ENCODE measurements around the gene MIR17HG. TPM values are rescaled to one million over a fixed set of nuclear protein-coding genes. Genes with fewer than 3 reads are reported as not detected.
"Not testable (repeated sequence)": the region's sequence is repeated elsewhere in the genome, so short reads cannot be mapped to it uniquely, and the experiment has no call there.

Gene MIR17HG
- polyA plus RNA-seq, 1 donor from 2014 or later, result 0.16 TPM

DNA sequence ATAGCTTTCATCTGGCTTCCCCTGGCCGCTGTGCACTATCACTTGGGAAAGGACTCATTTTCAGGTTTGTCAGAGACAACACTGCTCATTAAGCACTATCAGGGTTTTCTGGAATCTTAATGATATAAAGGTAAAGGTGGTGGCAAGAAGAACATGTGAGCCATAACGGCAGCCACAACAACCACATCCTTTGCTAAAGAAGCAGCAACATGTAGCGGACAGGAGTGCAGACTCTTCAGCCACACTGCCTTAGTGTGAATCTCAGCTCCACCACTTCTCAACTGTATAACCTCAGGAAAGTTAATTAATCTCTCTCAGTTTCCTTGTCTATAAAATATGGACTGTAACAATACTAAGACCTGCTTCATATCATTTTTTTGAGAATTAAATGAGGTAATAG lies 24.1 kb upstream of the MIR17HG start:
- Mint-ChIP-seq H3K4me3 (no peak overlapping the region), H3K36me3 (no peaks in the 10 kb centered on the region), H3K4me1 (peaks cover 0 to 2% (median 0%) of the 10 kb centered on the region in 3 donors), H3K27me3 (peaks cover 1% of the 10 kb centered on the region), H3K27ac (peak overlapping the region in 1 of 3 donors; percentile 7), H3K9me3 (peaks cover 0 to 1% (median 0%) of the 10 kb centered on the region in 3 donors)

DNA sequence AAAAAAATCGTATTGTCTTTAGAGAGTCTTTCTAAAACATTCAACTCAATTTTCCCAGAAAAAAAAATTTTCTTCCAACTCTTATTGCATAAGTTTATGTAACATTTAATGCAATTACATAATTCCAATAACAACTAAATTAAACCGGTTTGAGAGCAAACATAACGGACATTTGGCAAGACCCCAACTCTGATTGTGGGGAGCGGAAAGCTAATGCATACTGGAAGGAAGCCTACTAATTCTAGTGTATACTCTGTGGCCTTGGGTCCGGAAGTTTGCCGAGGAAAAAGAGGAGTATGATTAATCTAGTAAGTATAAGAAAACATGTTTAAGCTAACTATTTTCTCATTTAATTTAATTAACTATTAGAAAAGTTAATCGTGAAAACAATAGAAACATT lies 21.3 kb upstream of the MIR17HG start:
- Mint-ChIP-seq H3K27me3 (no peaks in the 10 kb centered on the region), H3K9me3 (no peaks in the 10 kb centered on the region), H3K4me1 (peaks cover 6 to 8% (median 7%) of the 10 kb centered on the region in 3 donors), H3K27ac (no peak overlapping the region), H3K36me3 (no peaks in the 10 kb centered on the region), H3K4me3 (no peak overlapping the region)

DNA sequence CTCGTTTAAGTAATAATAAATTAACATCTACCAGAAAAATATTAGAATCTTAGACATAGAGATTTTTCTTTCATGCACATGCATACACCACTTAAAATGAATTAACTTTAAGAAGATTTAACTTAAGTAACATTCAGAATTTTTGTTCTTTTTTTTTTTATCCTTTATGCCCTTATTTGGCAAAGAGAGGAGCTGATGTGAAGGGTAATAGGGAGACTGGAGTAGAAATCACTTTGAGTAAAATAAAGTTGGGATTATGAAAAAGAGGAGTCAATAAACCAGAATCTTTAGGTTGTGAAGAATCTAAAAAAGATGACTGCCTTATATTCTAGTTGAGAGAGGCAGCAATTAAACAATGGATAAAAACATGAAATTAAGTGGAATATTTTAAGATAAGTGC lies 18.8 kb upstream of the MIR17HG start:
- Mint-ChIP-seq H3K27me3 (no peaks in the 10 kb centered on the region), H3K36me3 (no peaks in the 10 kb centered on the region), H3K9me3 (no peaks in the 10 kb centered on the region), H3K4me3 (no peak overlapping the region), H3K27ac (no peak overlapping the region), H3K4me1 (peaks cover 8 to 13% (median 11%) of the 10 kb centered on the region in 3 donors)

DNA sequence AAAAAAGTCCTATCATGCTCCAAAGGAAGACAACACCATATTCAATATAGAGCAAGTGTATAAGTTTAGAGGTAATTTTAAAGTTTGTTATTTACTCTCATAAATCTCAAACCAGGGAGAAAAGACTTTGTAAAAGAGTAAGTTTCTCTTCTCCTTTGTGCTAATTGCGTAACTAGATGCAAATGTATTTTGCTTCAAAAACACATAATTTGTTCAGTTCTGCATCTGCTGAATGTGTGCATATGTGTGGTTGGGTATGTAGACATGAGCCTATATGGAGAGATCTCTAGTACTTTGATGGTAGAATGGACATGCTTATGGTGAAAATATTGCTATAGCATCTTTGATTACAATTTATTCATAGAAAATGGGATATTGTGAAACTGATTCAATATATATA lies 17.8 kb upstream of the MIR17HG start:
- peak overlapping the region in 2 of 4 donors; percentile 24 to 52 for H3K4me3 Mint-ChIP-seq
- H3K27ac Mint-ChIP-seq, result peak overlapping the region in 1 of 3 donors; percentile 41
- no peaks in the 10 kb centered on the region for H3K27me3 Mint-ChIP-seq
- H3K9me3 Mint-ChIP-seq, result no peaks in the 10 kb centered on the region
- no peaks in the 10 kb centered on the region for H3K36me3 Mint-ChIP-seq
- peaks cover 8 to 13% (median 12%) of the 10 kb centered on the region in 3 donors for H3K4me1 Mint-ChIP-seq

DNA sequence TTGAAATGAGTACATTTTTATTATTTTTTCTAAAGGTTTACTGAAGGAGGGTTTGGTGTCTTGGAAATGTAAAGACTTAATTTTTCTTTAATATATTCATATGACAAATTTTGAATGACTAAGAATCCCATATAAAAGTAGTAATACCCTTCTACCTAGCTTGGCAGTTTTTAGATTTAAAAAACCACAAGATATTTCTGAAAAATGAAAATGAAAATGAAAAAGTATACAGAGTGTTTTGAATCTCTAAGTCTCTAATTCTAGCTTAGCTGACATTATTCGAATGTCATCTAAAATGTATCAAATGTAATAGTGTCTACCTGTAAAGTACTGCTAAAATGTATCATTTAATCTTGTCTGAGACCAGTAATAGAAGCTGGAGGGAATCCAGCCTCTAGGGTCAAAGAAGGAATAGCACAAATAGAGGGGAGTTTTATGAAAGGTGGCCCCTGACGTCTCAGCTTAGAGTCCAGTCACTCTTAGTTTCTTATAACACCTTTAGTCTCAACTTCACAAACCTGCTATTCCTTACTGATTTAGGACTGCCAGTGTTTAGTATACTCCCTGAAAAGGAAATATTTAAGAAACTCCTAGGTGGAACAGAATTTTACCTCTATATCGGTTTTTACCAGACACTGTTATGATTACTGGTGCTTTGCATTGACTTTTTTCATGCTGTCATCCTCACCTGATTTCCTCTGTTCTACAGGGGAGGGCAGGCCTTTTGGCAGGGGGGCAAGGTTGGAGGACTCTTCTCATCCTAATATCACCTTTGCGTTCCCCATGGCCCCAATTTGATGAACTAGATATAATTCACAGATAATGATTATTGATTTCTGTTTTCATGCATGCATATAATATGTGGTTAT lies 16.2 kb upstream of the MIR17HG start:
- Mint-ChIP-seq H3K27ac (no peak overlapping the region), H3K9me3 (no peaks in the 10 kb centered on the region), H3K4me1 (peaks cover 8 to 13% (median 12%) of the 10 kb centered on the region in 3 donors), H3K27me3 (no peaks in the 10 kb centered on the region), H3K4me3 (peak overlapping the region in 2 of 4 donors; percentile 64 to 76), H3K36me3 (no peaks in the 10 kb centered on the region)

DNA sequence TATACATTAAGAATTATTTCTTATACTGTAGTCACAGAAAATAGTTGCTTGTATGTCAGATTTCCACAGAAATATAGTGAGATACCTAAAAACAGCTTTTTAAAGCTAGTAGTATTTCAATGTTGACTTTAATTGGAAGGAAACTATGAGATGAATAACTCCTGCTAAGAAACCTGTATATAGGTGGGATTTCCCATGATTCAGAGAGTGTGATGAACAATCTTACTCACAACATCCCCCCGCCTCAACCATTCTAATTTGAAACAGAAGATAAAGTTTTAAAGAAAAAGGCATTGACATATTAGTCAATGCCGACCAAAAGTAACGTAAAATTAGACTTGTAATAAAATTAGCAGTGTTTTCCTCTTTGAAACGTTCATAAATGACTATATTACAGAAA lies 1.4 kb upstream of the MIR17HG start:
- Mint-ChIP-seq H3K36me3 (no peaks in the 10 kb centered on the region), H3K27ac (peak overlapping the region in 2 of 3 donors; percentile 93), H3K4me1 (peaks cover 19 to 27% (median 22%) of the 10 kb centered on the region in 3 donors), H3K4me3 (peak overlapping the region in 1 of 4 donors; percentile 93), H3K27me3 (no peaks in the 10 kb centered on the region), H3K9me3 (no peaks in the 10 kb centered on the region)

DNA sequence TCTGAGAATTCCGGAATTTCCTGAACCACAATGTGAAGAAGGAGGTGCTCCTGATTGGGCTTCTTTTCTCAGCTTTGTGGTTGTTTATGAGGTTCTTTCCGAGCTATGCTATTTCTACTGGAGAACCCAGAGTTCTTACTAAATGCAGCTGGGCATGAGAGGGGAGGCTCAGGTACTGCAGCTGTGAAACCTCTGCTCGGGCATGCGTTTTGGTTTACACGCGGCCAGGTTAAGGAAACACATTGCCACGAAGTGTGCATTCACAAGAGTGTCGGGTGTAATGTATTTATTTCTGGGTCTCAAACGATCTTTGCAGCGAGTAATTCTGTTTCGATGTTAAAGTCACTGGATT lies 661 bp upstream of the MIR17HG start:
- no peaks in the 10 kb centered on the region for H3K36me3 Mint-ChIP-seq
- no peaks in the 10 kb centered on the region for H3K9me3 Mint-ChIP-seq
- no peaks in the 10 kb centered on the region for H3K27me3 Mint-ChIP-seq
- H3K4me3 Mint-ChIP-seq, result peak overlapping the region; percentile 83 to 97 (median 95)
- peak overlapping the region; percentile 93 to 97 (median 93) for H3K27ac Mint-ChIP-seq
- H3K4me1 Mint-ChIP-seq, result peaks cover 19 to 28% (median 27%) of the 10 kb centered on the region in 3 donors

DNA sequence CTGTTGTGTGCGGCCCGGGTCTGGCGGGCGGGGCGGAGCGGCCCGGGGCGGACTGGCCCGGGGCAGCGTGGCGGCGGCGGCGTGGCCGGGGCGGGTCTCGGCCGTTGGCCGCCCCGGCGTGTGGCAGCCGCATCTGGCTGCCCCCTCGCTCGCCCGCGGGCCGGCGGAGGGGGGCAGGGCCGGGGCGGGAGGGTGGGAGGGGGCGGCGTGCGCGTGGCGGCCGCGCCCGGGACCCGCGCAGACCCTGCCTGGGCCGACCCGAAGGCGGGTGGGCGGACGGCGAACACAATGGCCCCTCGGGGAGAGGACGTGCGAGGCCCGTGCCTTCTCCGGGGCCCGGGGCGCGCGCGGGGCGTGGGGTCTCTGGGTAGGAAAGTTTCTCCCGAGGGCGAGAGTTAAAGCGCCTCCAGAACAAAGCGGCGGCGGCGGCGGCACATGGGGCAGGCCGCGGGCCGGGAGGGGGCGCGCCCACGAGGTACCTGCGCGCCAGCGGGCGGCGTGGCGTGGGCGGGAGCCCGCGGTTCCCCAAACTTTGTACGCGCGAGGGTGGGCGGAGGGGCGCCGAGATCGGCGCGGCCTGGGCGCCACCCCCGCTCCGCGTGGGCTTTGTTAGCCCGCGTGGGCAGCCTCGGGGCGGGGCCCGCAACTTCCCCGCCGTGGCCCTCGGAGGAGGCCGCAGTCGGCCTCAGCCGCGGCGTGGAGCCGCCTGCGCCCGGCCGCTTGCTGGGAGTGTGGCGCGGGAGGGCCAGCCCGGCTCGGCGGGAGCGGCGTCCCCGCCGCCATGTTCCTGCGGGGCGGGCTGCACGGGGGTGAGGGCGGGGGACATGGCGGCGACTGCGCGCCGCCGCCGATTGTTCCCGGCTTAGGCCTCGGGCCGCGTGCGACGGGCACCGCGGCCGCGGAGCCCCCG lies 764 bp downstream of the MIR17HG start:
- Mint-ChIP-seq H3K9me3 (no peaks in the 10 kb centered on the region), H3K4me1 (peaks cover 23 to 31% (median 29%) of the 10 kb centered on the region in 3 donors), H3K27ac (peak overlapping the region in 1 of 3 donors; percentile 99), H3K27me3 (no peaks in the 10 kb centered on the region), H3K4me3 (peak overlapping the region; percentile 71 to 97 (median 85)), H3K36me3 (peaks cover 2% of the 10 kb centered on the region)

DNA sequence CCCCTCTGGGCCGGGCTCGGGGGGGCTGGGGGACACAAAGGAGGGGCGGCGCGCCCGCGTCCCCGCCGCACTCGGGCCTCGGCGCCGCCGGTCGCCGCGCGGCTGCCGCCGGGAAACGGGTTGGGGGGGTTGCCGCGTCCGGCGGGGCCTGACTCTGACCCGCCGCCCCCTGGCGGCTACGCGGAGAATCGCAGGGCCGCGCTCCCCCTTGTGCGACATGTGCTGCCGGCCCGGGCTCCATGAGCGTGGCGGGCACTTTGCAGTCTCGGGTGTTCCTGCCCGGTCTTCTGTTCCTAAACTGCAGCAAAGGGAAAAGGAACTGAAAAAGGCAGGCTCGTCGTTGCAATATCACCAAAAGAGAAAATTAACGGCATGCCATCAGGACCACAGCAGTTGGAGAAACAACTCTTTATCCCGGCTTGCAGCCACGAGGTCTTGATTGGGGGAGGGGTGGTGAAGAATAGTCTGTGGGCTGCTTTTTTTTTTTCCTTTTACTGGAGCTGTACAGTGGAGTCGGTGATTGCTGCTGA lies 1.5 kb downstream of the MIR17HG start:
- no peaks in the 10 kb centered on the region for H3K9me3 Mint-ChIP-seq
- peak overlapping the region; percentile 87 to 98 (median 96) for H3K4me3 Mint-ChIP-seq
- peaks cover 24 to 30% (median 28%) of the 10 kb centered on the region in 3 donors for H3K4me1 Mint-ChIP-seq
- no peaks in the 10 kb centered on the region for H3K27me3 Mint-ChIP-seq
- peak overlapping the region; percentile 84 to 99 (median 97) for H3K27ac Mint-ChIP-seq
- peaks cover 2% of the 10 kb centered on the region for H3K36me3 Mint-ChIP-seq

DNA sequence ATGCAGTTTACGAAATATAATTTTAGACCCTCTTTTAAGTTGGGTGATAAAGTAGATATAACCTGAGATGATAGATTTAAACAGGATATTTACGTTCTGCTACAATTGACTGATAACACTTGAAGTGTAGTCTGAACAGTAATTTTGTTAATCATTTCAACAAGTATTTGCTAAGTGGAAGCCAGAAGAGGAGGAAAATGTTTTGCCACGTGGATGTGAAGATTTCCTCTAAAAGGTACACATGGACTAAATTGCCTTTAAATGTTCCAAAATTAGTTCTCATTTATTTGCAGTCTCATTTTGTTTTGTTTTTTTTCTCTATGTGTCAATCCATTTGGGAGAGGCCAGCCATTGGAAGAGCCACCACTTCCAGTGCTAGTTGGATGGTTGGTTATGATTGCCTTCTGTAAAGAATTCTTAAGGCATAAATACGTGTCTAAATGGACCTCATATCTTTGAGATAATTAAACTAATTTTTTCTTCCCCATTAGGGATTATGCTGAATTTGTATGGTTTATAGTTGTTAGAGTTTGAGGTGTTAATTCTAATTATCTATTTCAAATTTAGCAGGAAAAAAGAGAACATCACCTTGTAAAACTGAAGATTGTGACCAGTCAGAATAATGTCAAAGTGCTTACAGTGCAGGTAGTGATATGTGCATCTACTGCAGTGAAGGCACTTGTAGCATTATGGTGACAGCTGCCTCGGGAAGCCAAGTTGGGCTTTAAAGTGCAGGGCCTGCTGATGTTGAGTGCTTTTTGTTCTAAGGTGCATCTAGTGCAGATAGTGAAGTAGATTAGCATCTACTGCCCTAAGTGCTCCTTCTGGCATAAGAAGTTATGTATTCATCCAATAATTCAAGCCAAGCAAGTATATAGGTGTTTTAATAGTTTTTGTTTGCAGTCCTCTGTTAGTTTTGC lies 2.8 kb downstream of the MIR17HG start:
- peaks cover 26 to 32% (median 30%) of the 10 kb centered on the region in 3 donors for H3K4me1 Mint-ChIP-seq
- H3K9me3 Mint-ChIP-seq, result no peaks in the 10 kb centered on the region
- peaks cover 2% of the 10 kb centered on the region for H3K36me3 Mint-ChIP-seq
- H3K27me3 Mint-ChIP-seq, result no peaks in the 10 kb centered on the region
- peak overlapping the region; percentile 10 to 97 (median 65) for H3K4me3 Mint-ChIP-seq
- H3K27ac Mint-ChIP-seq, result peak overlapping the region; percentile 67 to 99 (median 69)

DNA sequence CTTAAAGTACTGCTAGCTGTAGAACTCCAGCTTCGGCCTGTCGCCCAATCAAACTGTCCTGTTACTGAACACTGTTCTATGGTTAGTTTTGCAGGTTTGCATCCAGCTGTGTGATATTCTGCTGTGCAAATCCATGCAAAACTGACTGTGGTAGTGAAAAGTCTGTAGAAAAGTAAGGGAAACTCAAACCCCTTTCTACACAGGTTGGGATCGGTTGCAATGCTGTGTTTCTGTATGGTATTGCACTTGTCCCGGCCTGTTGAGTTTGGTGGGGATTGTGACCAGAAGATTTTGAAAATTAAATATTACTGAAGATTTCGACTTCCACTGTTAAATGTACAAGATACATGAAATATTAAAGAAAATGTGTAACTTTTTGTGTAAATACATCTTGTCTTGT lies 3.6 kb downstream of the MIR17HG start:
- no peaks in the 10 kb centered on the region for H3K9me3 Mint-ChIP-seq
- H3K36me3 Mint-ChIP-seq, result peaks cover 2% of the 10 kb centered on the region
- H3K27ac Mint-ChIP-seq, result peak overlapping the region in 2 of 3 donors; percentile 69 to 99
- H3K4me1 Mint-ChIP-seq, result peaks cover 26 to 32% (median 28%) of the 10 kb centered on the region in 3 donors
- H3K27me3 Mint-ChIP-seq, result no peaks in the 10 kb centered on the region
- H3K4me3 Mint-ChIP-seq, result peak overlapping the region in 1 of 4 donors; percentile 97

DNA sequence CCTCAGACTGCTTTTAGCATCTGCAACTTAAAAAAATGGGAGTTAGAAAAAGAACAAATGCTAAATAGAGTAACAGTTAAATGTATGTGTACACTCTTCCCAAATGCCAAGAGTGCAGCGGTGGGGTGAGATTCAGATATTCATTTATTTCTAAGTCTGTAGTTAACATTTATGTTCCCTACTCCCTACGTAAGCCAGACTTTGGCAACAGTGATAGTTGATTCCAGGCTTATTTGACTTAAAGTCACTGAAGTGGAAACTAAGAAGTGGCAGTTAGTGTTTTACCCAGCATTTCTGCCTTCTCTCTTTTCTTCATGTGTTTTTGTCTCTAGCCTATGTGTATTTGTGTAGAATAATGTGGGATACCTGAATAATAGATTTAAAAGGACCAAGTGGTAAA lies 4.5 kb downstream of the MIR17HG start:
- Mint-ChIP-seq H3K36me3 (peaks cover 2% of the 10 kb centered on the region), H3K4me3 (peak overlapping the region in 1 of 4 donors; percentile 97), H3K27me3 (no peaks in the 10 kb centered on the region), H3K9me3 (no peaks in the 10 kb centered on the region), H3K4me1 (peaks cover 25 to 30% (median 26%) of the 10 kb centered on the region in 3 donors), H3K27ac (peak overlapping the region in 1 of 3 donors; percentile 99)

DNA sequence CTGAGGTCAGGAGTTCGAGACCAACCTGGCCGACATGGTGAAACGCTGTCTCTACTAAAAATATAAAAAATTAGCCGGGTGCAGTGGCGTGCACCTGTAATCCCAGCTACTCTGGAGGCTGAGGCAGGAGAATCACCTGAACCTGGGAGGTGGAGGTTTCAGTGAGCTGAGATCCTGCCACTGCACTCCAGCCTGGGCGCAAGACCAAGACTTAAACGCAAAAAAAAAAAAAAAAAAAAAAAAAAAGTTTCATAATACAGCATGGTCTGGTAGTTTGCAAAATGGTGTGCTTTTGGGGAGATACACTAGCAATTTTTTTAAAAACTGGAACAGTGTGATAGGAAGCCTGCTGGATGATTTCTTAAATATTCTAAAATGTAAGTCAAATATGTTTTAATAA lies 5.4 kb downstream of the MIR17HG start:
- peak overlapping the region in 1 of 4 donors; percentile 48 for H3K4me3 Mint-ChIP-seq
- H3K27ac Mint-ChIP-seq, result peak overlapping the region in 2 of 3 donors; percentile 34 to 62

DNA sequence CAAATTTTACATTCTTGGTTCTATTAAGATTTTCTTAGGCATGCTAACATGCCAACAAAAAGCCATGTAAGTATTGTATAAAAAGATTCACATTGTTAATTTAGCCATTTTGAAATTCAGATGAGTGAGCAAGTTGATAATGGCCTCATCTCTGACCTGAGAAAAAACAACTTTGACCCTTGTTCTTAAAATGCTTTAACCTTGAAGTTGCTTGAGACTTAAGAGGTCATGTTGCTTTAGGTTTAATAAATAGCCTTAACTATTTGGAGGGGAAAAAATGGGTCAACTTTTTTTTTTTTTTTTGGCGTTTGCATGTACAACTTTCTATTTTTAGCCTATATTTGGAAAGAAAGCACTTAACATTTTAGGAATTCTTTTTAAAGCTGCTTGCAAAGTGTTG lies 6.0 kb downstream of the MIR17HG start:
- H3K27me3 Mint-ChIP-seq, result no peaks in the 10 kb centered on the region
- H3K4me1 Mint-ChIP-seq, result peaks cover 31 to 35% (median 34%) of the 10 kb centered on the region in 3 donors
- H3K27ac Mint-ChIP-seq, result peak overlapping the region in 2 of 3 donors; percentile 34 to 62
- H3K36me3 Mint-ChIP-seq, result peaks cover 3% of the 10 kb centered on the region
- H3K9me3 Mint-ChIP-seq, result no peaks in the 10 kb centered on the region
- H3K4me3 Mint-ChIP-seq, result peak overlapping the region in 1 of 4 donors; percentile 48

More for the DNA sequence above, 5.4 kb downstream of the MIR17HG start:
- H3K36me3 Mint-ChIP-seq, H3K27me3 Mint-ChIP-seq, H3K9me3 Mint-ChIP-seq: not testable (repeated sequence)
- H3K4me1 Mint-ChIP-seq, result peaks cover 27 to 31% (median 30%) of the 10 kb centered on the region in 3 donors
